IMR-90 (cell line): ENCODE data around the gene MYT1. TPM values are rescaled to one million over a fixed set of nuclear protein-coding genes. Genes with fewer than 3 reads are reported as not detected.

Experiments used
- ATAC-seq: fragments of 200-7000 bp; cut with Tn5 transposase; 2 replicates; pipeline ENCODE4 v1.9.1; 2020; ENCODE audit warnings: low read depth, mild to moderate bottlenecking, moderate library complexity
- BruUV-seq: library from RNA; stranded (reverse); fragments of 400-500 nt; replicated peaks from 2 replicates; lab custom pipeline; 2021; lab: Mats Ljungman, UMichigan
- CTCF ChIA-PET: fragments of 300-600 bp; formaldehyde crosslinking; extraction: SDS; loops from one replicate; lab custom pipeline; 2021; ENCODE audit warnings: antibody characterized with exemption; lab: Yijun Ruan, JAX
- POLR2A ChIA-PET: fragments of 300-600 bp; sonication (Branson Sonifier 250); formaldehyde crosslinking; loops from one replicate; lab custom pipeline; 2022; ENCODE audit warnings: antibody characterized with exemption; ENCODE audit not compliant: unreplicated experiment; lab: Charles Lee
- DNase-seq: peaks from one replicate; pipeline ENCODE4 v3.0.0; 2013
- H2AFZ ChIP-seq: replicated peaks from 2 replicates; pipeline ENCODE3; 2013; ENCODE audit warnings: low read length, mild to moderate bottlenecking; ENCODE audit not compliant: poor library complexity
- H2AK5ac ChIP-seq: 2 replicates; pipeline ENCODE4 v1.6.1; 2013; ENCODE audit warnings: low read depth, low read length, inconsistent platforms
- H2AK9ac ChIP-seq: replicated peaks from 2 replicates; pipeline ENCODE3; 2013; ENCODE audit warnings: mild to moderate bottlenecking, low read depth, low read length, moderate library complexity; ENCODE audit not compliant: poor library complexity
- H2BK120ac ChIP-seq: 2 replicates; pipeline ENCODE4 v1.6.1; 2013; ENCODE audit warnings: low read depth, low read length, inconsistent platforms
- H2BK15ac ChIP-seq: 3 replicates; pipeline ENCODE4 v1.6.1; 2013; ENCODE audit warnings: low read depth, low read length, inconsistent platforms
- H2BK20ac ChIP-seq: 2 replicates; pipeline ENCODE4 v1.6.1; 2013; ENCODE audit warnings: low read depth, mild to moderate bottlenecking, inconsistent platforms, low read length, moderate library complexity
- H2BK5ac ChIP-seq: 2 replicates; pipeline ENCODE4 v1.6.1; 2013; ENCODE audit warnings: mild to moderate bottlenecking, low read depth, low read length, inconsistent platforms; ENCODE audit not compliant: poor library complexity, severe bottlenecking
- H3K14ac ChIP-seq: replicated peaks from 2 replicates; pipeline ENCODE4 v1.6.1; 2013; ENCODE audit warnings: low read depth, low read length, inconsistent platforms
- H3K18ac ChIP-seq: 2 replicates; pipeline ENCODE4 v1.6.1; 2013; ENCODE audit warnings: low read depth, low read length, control low read depth
- H3K23ac ChIP-seq: 2 replicates; pipeline ENCODE4 v1.6.1; 2013; ENCODE audit warnings: low read depth, low read length, inconsistent platforms
- H3K27ac ChIP-seq: 2 replicates; pipeline ENCODE4 v1.5.1; 2013; ENCODE audit warnings: mild to moderate bottlenecking, control low read depth, low read length; ENCODE audit not compliant: insufficient read depth
- H3K27me3 ChIP-seq: 2 replicates; pipeline ENCODE4 v1.6.1; 2013; ENCODE audit warnings: low read length; ENCODE audit not compliant: control insufficient read depth, insufficient read depth
- H3K36me3 ChIP-seq: 2 replicates; pipeline ENCODE4 v1.6.1; 2013; ENCODE audit warnings: low read length, mixed read lengths; ENCODE audit not compliant: control insufficient read depth, insufficient read depth
- H3K4ac ChIP-seq: 2 replicates; pipeline ENCODE4 v1.6.1; 2013; ENCODE audit warnings: low read depth, low read length, inconsistent platforms
- H3K4me1 ChIP-seq: 2 replicates; pipeline ENCODE4 v1.6.1; 2013; ENCODE audit warnings: low read length, mixed read lengths; ENCODE audit not compliant: control insufficient read depth, insufficient read depth
- H3K4me2 ChIP-seq: 2 replicates; pipeline ENCODE4 v1.6.1; 2013; ENCODE audit warnings: low read depth, mild to moderate bottlenecking, control low read depth, low read length, moderate library complexity
- H3K4me3 ChIP-seq: 2 replicates; pipeline ENCODE4 v1.5.1; 2013; ENCODE audit warnings: low read depth, mild to moderate bottlenecking, control low read depth, low read length, moderate library complexity; ENCODE audit not compliant: insufficient read depth
- H3K56ac ChIP-seq: 2 replicates; pipeline ENCODE4 v1.6.1; 2013; ENCODE audit warnings: low read length, inconsistent platforms; ENCODE audit not compliant: insufficient read depth; ENCODE audit errors: extremely low read depth
- H3K79me1 ChIP-seq, 2 experiments: 2 replicates each; pipeline ENCODE4 v1.6.1; 2013; ENCODE audit warnings: low read length in 2 of 2, inconsistent platforms in 1 of 2, low read depth in 1 of 2
- H3K9ac ChIP-seq: 2 replicates; pipeline ENCODE4 v1.6.1; 2013; ENCODE audit warnings: low read depth, low read length, control low read depth
- H3K9me1 ChIP-seq: 2 replicates; pipeline ENCODE4 v1.6.1; 2013; ENCODE audit warnings: low read length, inconsistent platforms; ENCODE audit not compliant: insufficient read depth
- H3K9me3 ChIP-seq: 2 replicates; pipeline ENCODE4 v1.6.1; 2013; ENCODE audit warnings: low read length; ENCODE audit not compliant: control insufficient read depth, insufficient read depth
- H4K20me1 ChIP-seq: 2 replicates; pipeline ENCODE4 v1.6.1; 2013; ENCODE audit warnings: low read length, inconsistent platforms; ENCODE audit not compliant: insufficient read depth
- H4K5ac ChIP-seq: 2 replicates; pipeline ENCODE4 v1.6.1; 2013; ENCODE audit warnings: mild to moderate bottlenecking, low read depth, low read length, control low read depth
- H4K8ac ChIP-seq, 2 experiments: 2 replicates each; pipeline ENCODE4 v1.6.1; 2013; ENCODE audit warnings: low read depth in 2 of 2, low read length in 2 of 2, control low read depth in 1 of 2, inconsistent platforms in 1 of 2
- H4K91ac ChIP-seq: 2 replicates; pipeline ENCODE4 v1.6.1; 2013; ENCODE audit warnings: low read depth, low read length, inconsistent platforms; ENCODE audit not compliant: insufficient read depth
- BHLHE40 ChIP-seq: fragments of 150-350 bp; IDR thresholded peaks from 2 replicates; pipeline ENCODE4 v1.6.1; 2016; ENCODE audit warnings: mild to moderate bottlenecking, low read depth, low read length
- CEBPB ChIP-seq: IDR thresholded peaks from 2 replicates; pipeline ENCODE4 v1.6.1; 2012; ENCODE audit warnings: low read depth, low read length, improper control_type of control experiment
- CHD1 ChIP-seq: IDR thresholded peaks from 2 replicates; pipeline ENCODE4 v1.6.1; 2012; ENCODE audit warnings: low read depth, low read length, improper control_type of control experiment
- CTCF ChIP-seq: conservative IDR thresholded peaks from 2 replicates; pipeline ENCODE4 v1.5.1; 2012; ENCODE audit warnings: mild to moderate bottlenecking, low read depth, low read length, improper control_type of control experiment
- ELK1 ChIP-seq: fragments of 150-350 bp; IDR thresholded peaks from 2 replicates; pipeline ENCODE4 v1.6.1; 2016; ENCODE audit warnings: low read depth, mild to moderate bottlenecking, low read length, moderate library complexity, borderline replicate concordance
- MAFK ChIP-seq: IDR thresholded peaks from 2 replicates; pipeline ENCODE4 v1.6.1; 2012; ENCODE audit warnings: low read depth, low read length, improper control_type of control experiment
- MAZ ChIP-seq: IDR thresholded peaks from 2 replicates; pipeline ENCODE4 v1.6.1; 2012; ENCODE audit warnings: low read depth, mild to moderate bottlenecking, low read length, improper control_type of control experiment, moderate library complexity, borderline replicate concordance
- MXI1 ChIP-seq: IDR thresholded peaks from 2 replicates; pipeline ENCODE4 v1.6.1; 2012; ENCODE audit warnings: low read depth, mild to moderate bottlenecking, low read length, moderate library complexity, borderline replicate concordance
- NFE2L2 ChIP-seq: fragments of 150-350 bp; IDR thresholded peaks from 2 replicates; pipeline ENCODE4 v1.6.1; 2016; ENCODE audit warnings: low read depth, mild to moderate bottlenecking, low read length
- RAD21 ChIP-seq: IDR thresholded peaks from 2 replicates; pipeline ENCODE4 v1.6.1; 2012; ENCODE audit warnings: low read length, improper control_type of control experiment
- RCOR1 ChIP-seq: IDR thresholded peaks from 2 replicates; pipeline ENCODE4 v1.6.1; 2012; ENCODE audit warnings: mild to moderate bottlenecking, low read length, improper control_type of control experiment; ENCODE audit not compliant: insufficient replicate concordance
- RFX5 ChIP-seq: IDR thresholded peaks from 2 replicates; pipeline ENCODE4 v1.8.0; 2012; ENCODE audit warnings: low read depth, mild to moderate bottlenecking, low read length, moderate library complexity
- SMC3 ChIP-seq: fragments of 150-350 bp; IDR thresholded peaks from 2 replicates; pipeline ENCODE4 v1.6.1; 2016; ENCODE audit warnings: low read depth, mild to moderate bottlenecking, antibody characterized with exemption, low read length, moderate library complexity
- USF2 ChIP-seq: fragments of 150-350 bp; IDR thresholded peaks from 2 replicates; pipeline ENCODE4 v1.6.1; 2017; ENCODE audit warnings: mild to moderate bottlenecking, antibody characterized with exemption, low read length, low read depth
- WGBS, 2 experiments: methylation state at CpG; one replicate each; pipeline versions ENCODE4 v1.1.5 to v1.1.7; 2013; ENCODE audit warnings: missing lambda C conversion rate in 2 of 2; ENCODE audit not compliant: insufficient read length in 1 of 2; ENCODE audit errors: extremely low coverage in 2 of 2; 5-methylcytosine and 5-hydroxymethylcytosine counted together
- dilution Hi-C: fragments of 300-500 bp; cut with HindIII; formaldehyde crosslinking; loops from one replicate; pipeline ENCODE4 v1.14.3; 2018; ENCODE audit warnings: low sequenced_read_pairs; ENCODE audit not compliant: unreplicated experiment
- in situ Hi-C: fragments of 300-500 bp; cut with MboI; formaldehyde crosslinking; loops from 3 replicates; pipeline ENCODE4 v1.14.3; 2019; ENCODE audit warnings: low sequenced_read_pairs, inconsistent platforms, mixed read lengths
- intact Hi-C: fragments of 100-400 bp; cut with micrococcal nuclease; formaldehyde crosslinking; loops from 2 replicates; pipeline ENCODE4 v1.10.0; 2022
- polyA plus RNA-seq, 3 experiments: library from polyadenylated mRNA; depleted of rRNA; stranded (reverse); fragments of >200 nt; gene quantifications; 2 replicates each; pipeline ENCODE4 v1.2.3, GENCODE V29; 2012; ENCODE audit warnings: low replicate concordance in 1 of 3
- total RNA-seq: library from RNA; depleted of rRNA; stranded (reverse); fragments of >200 nt; gene quantifications from 2 replicates; pipeline ENCODE4 v1.2.3, GENCODE V29; 2012

Gene MYT1
- total and polyA plus RNA-seq, 2 of the 4 experiments (the other 2 are of a cell fraction): not detected

- BruUV-seq: no TSS peak
- dilution Hi-C loops: no loop called here
- Histone ChIP-seq H4K20me1 (no peaks in the 10 kb centered on the region), H3K18ac (no peak overlapping the region), H3K36me3 (peaks cover 3% of the 10 kb centered on the region; the same call in 1 of the 2 replicates), H4K91ac (0 out of 2 replicates have a peak overlapping the region, but pooled peaks have one; percentile 69), H2BK5ac (no peak overlapping the region), H4K8ac (peak overlapping the region; percentile 74 to 94; a peak in 3 of 4 replicates), H3K56ac (peak overlapping the region; percentile 80; the same call in 1 of the 2 replicates), H3K14ac (peak overlapping the region; percentile 96), H2BK120ac (no peak overlapping the region), H3K9ac (peak overlapping the region; percentile 96), H3K9me3 (no peaks in the 10 kb centered on the region), H3K4me2 (peak overlapping the region; percentile 91), H3K9me1 (peaks cover 3% of the 10 kb centered on the region; the same call in 1 of the 2 replicates), H3K4ac (peak overlapping the region; percentile 87), H4K5ac (no peak overlapping the region), H2BK20ac (no peak overlapping the region), H3K4me3 (peak overlapping the region; percentile 88), H3K27me3 (no peaks in the 10 kb centered on the region; the same call in 1 of the 2 replicates), H2AK9ac (peak overlapping the region; percentile 93), H3K23ac (peak overlapping the region; percentile 62; the same call in 1 of the 2 replicates), H3K79me1 (peaks cover 28 to 36% of the 10 kb centered on the region in 2 experiments), H3K27ac (peak overlapping the region; percentile 81), H2AFZ (peak overlapping the region; percentile 100), H2AK5ac (peak overlapping the region; percentile 35; the same call in 1 of the 2 replicates), H2BK15ac (no peak overlapping the region), H3K4me1 (peaks cover 17% of the 10 kb centered on the region)
- no peak; the same call in 1 of the 2 replicates for ATAC-seq
- ChIA-PET CTCF (no interaction called here), POLR2A (no interaction called here)
- 29% methylated on average over 1 of the region's 15 CpGs; no CpG with 5 or more reads in 1 of the 2 experiments for WGBS, 2 experiments
- DNase-seq: peak; percentile 10
- intact Hi-C loops: no loop called here
- in situ Hi-C loops: no loop called here
- no peak for TF ChIP-seq CHD1
- TF ChIP-seq NFE2L2: no peak
- no peak for TF ChIP-seq MAFK
- no peak for TF ChIP-seq RFX5
- no peak for TF ChIP-seq ELK1
- TF ChIP-seq USF2: no peak
- no peak for TF ChIP-seq MXI1
- TF ChIP-seq BHLHE40: no peak
- no peak for TF ChIP-seq SMC3
- no peak for TF ChIP-seq CTCF
- no peak for TF ChIP-seq MAZ
- no peak for TF ChIP-seq RAD21
- TF ChIP-seq RCOR1: no peak
- no peak for TF ChIP-seq CEBPB
These were observed 92.2 kb downstream of the MYT1 start for GRCh38 chr20:64256282-64256935.
